ENCODE measurements around the gene RAF1.

DNA sequence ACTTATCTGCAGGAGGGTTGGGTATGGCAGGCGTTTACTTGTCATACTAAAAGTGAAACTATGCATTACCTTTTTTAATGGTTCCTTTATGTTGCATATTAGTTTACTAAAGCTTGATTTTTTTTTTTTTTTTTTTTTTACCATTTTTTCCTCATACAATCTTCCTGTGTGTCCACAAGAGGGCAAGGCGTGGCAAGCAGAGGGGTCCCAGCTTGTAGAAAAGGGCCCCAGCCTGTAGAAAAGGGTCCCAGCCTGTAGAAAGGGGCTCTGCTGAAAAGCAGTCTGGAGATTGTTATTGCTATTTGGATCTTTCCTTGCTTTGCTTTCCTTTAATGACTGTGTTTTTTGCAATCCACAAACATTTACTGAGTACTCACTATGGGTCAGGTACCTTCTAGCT lies 85.2 kb downstream of the RAF1 start:
- TF ChIP-seq LEF1 (IDR thresholded peaks at IDR 0.05; ENCODE audit: borderline replicate concordance) = no peak
- TF ChIP-seq BHLHE40 (IDR thresholded peaks at IDR 0.05; ENCODE audit: borderline replicate concordance) = no peak
- TF ChIP-seq ZNF384 (IDR thresholded peaks at IDR 0.05) = peak; percentile 85
- TF ChIP-seq ARNT (IDR thresholded peaks at IDR 0.05) = no peak
- TF ChIP-seq FOXA1 (IDR thresholded peaks at IDR 0.05) = no peak
- TF ChIP-seq FOXK2 (IDR thresholded peaks at IDR 0.05) = no peak
- TF ChIP-seq, protein P1, sequence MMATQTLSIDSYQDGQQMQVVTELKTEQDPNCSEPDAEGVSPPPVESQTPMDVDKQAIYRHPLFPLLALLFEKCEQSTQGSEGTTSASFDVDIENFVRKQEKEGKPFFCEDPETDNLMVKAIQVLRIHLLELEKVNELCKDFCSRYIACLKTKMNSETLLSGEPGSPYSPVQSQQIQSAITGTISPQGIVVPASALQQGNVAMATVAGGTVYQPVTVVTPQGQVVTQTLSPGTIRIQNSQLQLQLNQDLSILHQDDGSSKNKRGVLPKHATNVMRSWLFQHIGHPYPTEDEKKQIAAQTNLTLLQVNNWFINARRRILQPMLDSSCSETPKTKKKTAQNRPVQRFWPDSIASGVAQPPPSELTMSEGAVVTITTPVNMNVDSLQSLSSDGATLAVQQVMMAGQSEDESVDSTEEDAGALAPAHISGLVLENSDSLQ (IDR thresholded peaks at IDR 0.05) = no peak
- no peak for TF ChIP-seq NFRKB (IDR thresholded peaks at IDR 0.05)
- no peak for TF ChIP-seq FOXM1 (IDR thresholded peaks at IDR 0.05; ENCODE audit: borderline replicate concordance)
- no peak for TF ChIP-seq CTBP1 (IDR thresholded peaks at IDR 0.05; ENCODE audit: borderline replicate concordance)

Measured in HEK293T (cell line).